HG03378 (cell line): ENCODE results near the gene GSTO1.
A peak's percentile ranks its signal among the peaks of the same experiment; 100 is the strongest.

Experiments used
- ATAC-seq: cut with Tn5 transposase; IDR thresholded peaks from one replicate; pipeline ENCODE4 v1.9.1; 2021; ENCODE audit warnings: mild to moderate bottlenecking, moderate library complexity; ENCODE audit not compliant: unreplicated experiment

GSTO1 gene

DNA sequence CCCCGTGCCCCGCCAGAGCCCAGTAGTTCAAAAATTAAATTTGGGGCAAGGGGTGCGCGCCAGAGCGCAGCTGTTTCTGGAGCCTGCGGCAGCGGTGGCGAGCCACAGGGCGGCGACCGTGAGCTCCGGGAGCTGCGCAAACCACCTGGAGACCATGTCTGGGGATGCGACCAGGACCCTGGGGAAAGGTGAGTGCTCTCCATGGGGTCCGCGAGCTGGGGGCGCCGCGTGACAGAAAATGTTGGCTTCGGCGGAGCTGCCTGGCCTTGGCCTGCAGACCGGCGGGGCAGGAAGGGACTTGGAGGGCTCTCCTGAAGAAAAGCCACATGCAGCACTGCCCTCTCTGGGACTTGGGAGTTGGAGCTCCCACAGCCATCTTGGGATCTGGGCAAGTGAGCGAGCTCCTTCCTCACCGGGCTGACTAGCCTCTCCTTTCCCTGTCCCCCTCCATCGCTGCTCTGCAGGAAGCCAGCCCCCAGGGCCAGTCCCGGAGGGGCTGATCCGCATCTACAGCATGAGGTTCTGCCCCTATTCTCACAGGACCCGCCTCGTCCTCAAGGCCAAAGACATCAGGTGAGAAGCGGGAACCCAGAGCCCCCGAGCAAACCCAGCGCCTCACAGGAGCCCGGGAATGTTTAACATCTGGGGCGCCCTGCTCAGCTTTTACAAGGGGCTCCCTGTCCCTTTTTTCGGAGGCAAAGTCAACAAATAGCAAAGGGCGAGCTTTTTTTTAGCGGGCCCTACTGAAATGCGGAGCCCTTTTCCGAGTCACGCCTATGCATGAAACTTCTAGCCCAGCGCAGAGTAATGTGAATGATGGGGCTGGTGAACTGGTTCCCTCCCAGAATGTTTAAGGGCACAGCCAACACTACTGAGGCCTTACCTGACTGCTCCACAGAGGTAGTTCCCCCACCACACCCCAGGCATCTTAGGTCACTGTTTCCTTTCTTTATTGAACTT is 20.4 kb downstream of the GSTO1 start:
- ATAC-seq = no peak

- ATAC-seq = no peak
Observed at GRCh38 chr10:104276192-104276591, 21.5 kb downstream of the GSTO1 start.

DNA sequence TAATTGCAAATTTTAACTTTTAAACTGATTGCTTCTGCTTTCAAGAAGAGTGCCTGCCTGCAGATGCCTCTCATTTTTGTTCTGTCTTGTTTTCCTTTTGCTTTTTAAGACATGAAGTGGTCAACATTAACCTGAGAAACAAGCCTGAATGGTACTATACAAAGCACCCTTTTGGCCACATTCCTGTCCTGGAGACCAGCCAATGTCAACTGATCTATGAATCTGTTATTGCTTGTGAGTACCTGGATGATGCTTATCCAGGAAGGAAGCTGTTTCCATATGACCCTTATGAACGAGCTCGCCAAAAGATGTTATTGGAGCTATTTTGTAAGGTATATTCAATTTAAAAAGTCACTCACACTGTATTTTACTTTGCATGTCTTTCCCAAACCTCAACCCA is 23.1 kb downstream of the GSTO1 start:
- ATAC-seq = no peak

GRCh38 chr10:104279550-104280259 is 25.0 kb downstream of the GSTO1 start:
- ATAC-seq = no peak

GRCh38 chr10:104281694-104282093 is 27.0 kb downstream of the GSTO1 start:
- ATAC-seq = no peak

GRCh38 chr10:104284846-104285245 is 30.2 kb downstream of the GSTO1 start:
- no peak for ATAC-seq

DNA sequence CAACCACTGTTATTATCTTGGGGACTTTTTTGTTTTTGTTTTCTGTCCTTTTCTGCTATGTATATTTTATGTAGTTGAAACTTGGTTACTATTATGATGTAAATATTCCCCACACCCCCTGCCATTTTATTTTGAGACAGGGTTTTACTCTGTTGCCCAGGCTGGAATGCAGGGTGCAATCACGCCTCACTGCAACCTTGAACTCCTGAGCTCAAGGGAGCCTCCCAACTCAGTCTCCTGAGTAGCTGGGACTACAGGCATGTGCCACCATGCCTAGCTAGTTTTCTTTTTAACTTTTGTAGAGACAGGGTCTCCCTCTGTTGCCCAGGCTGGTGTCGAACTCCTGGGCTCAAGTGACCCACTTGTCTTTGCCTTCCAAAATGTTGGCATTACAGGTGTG is 32.2 kb downstream of the GSTO1 start:
- no peak for ATAC-seq

GRCh38 chr10:104288355-104288754 is 33.7 kb downstream of the GSTO1 start:
- ATAC-seq = no peak

- peak; percentile 94 for ATAC-seq
Observed at GRCh38 chr10:104291439-104291951, 36.8 kb downstream of the GSTO1 start.

- ATAC-seq = no peak
Observed at GRCh38 chr10:104293011-104293410, 38.3 kb downstream of the GSTO1 start.

DNA sequence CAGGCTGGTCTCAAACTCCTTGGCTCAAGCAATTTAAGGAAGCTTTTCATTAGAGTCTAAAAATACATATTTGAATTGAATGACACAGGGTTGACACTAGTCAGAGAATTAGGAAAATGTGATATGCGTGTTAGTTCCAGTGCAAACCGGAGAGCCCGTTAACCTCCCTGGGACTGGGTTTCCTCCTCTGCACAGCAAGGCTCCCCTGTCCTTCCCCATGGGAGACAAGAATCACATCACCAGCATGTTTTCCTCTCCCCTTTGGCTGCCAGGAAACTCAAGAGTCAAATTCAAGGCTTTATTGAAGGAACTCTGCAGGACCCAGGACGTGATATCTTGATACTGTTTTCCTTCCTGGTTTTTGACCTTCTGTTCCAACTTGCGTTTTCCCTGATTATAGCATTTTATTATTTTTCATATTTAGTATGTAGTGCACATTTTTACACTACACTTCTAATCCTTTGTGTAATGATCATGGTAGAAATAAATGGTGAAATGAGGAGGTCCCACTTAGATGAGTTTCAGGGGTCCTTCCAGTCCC is 39.2 kb downstream of the GSTO1 start:
- ATAC-seq = no peak

DNA sequence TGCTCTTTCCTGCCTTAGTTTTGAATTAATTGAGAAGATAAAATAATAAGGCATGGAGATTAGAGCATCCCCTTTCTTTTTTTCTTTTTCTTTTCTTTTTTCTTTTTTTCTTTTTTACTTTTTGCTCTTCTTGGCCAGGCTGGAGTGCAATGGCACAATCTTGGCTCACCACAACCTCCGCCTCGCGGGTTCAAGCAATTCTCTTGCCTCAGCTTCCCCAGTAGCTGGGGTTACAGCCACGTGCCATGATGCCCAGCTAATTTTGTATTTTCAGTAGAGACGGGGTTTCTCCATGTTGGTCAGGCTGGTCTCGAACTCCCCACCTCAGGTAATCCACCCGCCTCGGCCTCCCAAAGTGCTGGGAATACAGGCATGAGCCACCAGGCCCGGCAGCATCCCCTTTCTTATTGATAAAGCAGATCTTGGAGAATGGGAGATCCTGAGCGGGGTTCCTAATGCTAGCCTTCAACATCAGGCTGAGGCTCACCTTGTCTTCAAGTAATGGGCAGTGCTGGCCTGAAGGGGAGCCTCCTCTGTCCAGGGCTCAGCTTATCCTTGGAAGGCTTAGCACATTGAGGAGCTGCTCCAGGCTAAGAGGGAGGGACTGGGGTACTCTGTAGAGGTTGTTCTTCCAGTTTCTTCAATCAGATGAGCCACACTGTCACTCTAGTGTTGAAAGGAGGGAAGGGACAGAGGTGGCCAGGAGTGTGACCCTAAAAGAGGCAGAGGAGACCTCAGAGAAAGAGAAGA is 42.2 kb downstream of the GSTO1 start:
- no peak for ATAC-seq

GRCh38 chr10:104297697-104298660 is 43.3 kb downstream of the GSTO1 start:
- ATAC-seq = no peak

DNA sequence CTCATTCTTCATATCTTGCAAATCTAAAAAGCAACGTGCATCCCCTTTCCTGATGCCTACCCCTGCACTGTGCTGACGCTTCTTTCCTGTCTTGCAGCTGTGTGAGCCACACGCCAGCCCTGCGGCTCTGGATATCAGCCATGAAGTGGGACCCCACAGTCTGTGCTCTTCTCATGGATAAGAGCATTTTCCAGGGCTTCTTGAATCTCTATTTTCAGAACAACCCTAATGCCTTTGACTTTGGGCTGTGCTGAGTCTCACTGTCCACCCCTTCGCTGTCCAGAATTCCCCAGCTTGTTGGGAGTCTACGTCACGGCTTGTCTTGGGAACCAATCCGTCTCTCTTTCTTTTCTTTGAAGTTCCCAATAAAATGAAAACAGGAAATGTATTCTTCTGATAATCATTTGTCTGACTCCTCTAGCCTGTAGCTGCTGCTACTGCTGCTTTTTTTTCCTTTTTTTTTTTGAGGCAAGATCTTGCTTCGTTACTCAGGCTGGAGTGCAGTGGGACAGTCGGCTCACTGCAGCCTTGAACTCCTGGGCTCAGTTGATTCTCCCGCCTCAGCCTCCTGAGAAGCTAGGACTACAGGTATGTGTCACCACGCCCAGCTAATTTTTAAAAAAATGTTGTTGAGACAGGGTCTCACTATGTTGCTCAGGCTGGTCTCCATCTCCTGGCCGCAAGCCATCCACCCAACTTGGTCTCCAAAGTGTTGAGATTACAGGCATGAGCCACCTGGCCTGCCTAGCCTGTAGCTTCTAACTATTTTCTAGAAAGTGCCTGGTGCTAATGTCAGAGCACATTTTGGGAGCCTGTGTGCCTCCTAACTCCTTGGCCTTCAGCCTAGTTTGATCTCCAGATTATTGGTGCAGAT is 44.6 kb downstream of the GSTO1 start:
- ATAC-seq = no peak

GRCh38 chr10:104300002-104300735 is 45.5 kb downstream of the GSTO1 start:
- ATAC-seq = no peak

- ATAC-seq = no peak
Observed at GRCh38 chr10:104300736-104301292, 46.1 kb downstream of the GSTO1 start.

- no peak for ATAC-seq
Observed at GRCh38 chr10:104301907-104302690, 47.4 kb downstream of the GSTO1 start.
